ENCODE data around the gene NKX2-1. TPM values are rescaled to one million over a fixed set of nuclear protein-coding genes. Genes with fewer than 3 reads are reported as not detected.
A peak's percentile ranks its signal among the peaks of the same experiment; 100 is the strongest.

Gene NKX2-1
- total RNA-seq, 2 donors from 2014 or later: not detected

- H3K4me3 ChIP-seq: no peak overlapping the region
- no peak overlapping the region for H3K27ac ChIP-seq
- ATAC-seq (ENCODE audit: insufficient number of reproducible peaks, low FRiP score, low read depth) (no peak), DNase-seq (ENCODE audit: low spot score) (no peak)
- TF ChIP-seq CTCF (IDR thresholded peaks at IDR 0.05): peak; percentile 39
- H3K27me3 ChIP-seq (replicated peaks; ENCODE audit: insufficient read depth): peaks cover 22% of the 10 kb centered on the region
- peaks cover 14 to 37% of the 10 kb centered on the region in 2 donors for H3K4me1 ChIP-seq (ENCODE audit: control insufficient read depth in 1 of 2, low read depth in 2 of 2)
- H3K9me3 ChIP-seq: no peaks in the 10 kb centered on the region
- H3K36me3 ChIP-seq: no peaks in the 10 kb centered on the region
Observed at GRCh38 chr14:36524874-36525745, 5.1 kb upstream of the NKX2-1 start.

- H3K4me3 ChIP-seq: no peak overlapping the region
- no peak for TF ChIP-seq CTCF (IDR thresholded peaks at IDR 0.05)
- H3K27me3 ChIP-seq (replicated peaks; ENCODE audit: insufficient read depth): peaks cover 22% of the 10 kb centered on the region
- DNase-seq (ENCODE audit: low spot score): no peak
- peaks cover 20 to 45% of the 10 kb centered on the region in 2 donors for H3K4me1 ChIP-seq (ENCODE audit: control insufficient read depth in 1 of 2, low read depth in 2 of 2)
- H3K27ac ChIP-seq: no peak overlapping the region
- H3K36me3 ChIP-seq: no peaks in the 10 kb centered on the region
- no peak for ATAC-seq (ENCODE audit: insufficient number of reproducible peaks, low FRiP score, low read depth)
- no peaks in the 10 kb centered on the region for H3K9me3 ChIP-seq
Observed at GRCh38 chr14:36524220-36524837, 4.3 kb upstream of the NKX2-1 start.

GRCh38 chr14:36522972-36523715 is 3.1 kb upstream of the NKX2-1 start:
- H3K4me3 ChIP-seq: no peak overlapping the region
- peaks cover 29% of the 10 kb centered on the region for H3K27me3 ChIP-seq (replicated peaks; ENCODE audit: insufficient read depth)
- peaks cover 24 to 56% of the 10 kb centered on the region in 2 donors for H3K4me1 ChIP-seq (ENCODE audit: control insufficient read depth in 1 of 2, low read depth in 2 of 2)
- no peaks in the 10 kb centered on the region for H3K36me3 ChIP-seq
- H3K9me3 ChIP-seq: no peaks in the 10 kb centered on the region
- no peak for TF ChIP-seq CTCF (IDR thresholded peaks at IDR 0.05)
- H3K27ac ChIP-seq: peak overlapping the region in 1 of 2 donors; percentile 8
- DNase-seq (ENCODE audit: low spot score): no peak
- ATAC-seq (ENCODE audit: insufficient number of reproducible peaks, low FRiP score, low read depth): no peak

- no peak for TF ChIP-seq CTCF (IDR thresholded peaks at IDR 0.05)
- H3K27me3 ChIP-seq (replicated peaks; ENCODE audit: insufficient read depth): peaks cover 29% of the 10 kb centered on the region
- H3K27ac ChIP-seq: peak overlapping the region in 1 of 2 donors; percentile 8
- no peaks in the 10 kb centered on the region for H3K9me3 ChIP-seq
- ATAC-seq (ENCODE audit: insufficient number of reproducible peaks, low FRiP score, low read depth): no peak
- no peak overlapping the region for H3K4me3 ChIP-seq
- no peak for DNase-seq (ENCODE audit: low spot score)
- H3K36me3 ChIP-seq: no peaks in the 10 kb centered on the region
- H3K4me1 ChIP-seq (ENCODE audit: control insufficient read depth in 1 of 2, low read depth in 2 of 2): peaks cover 24 to 60% of the 10 kb centered on the region in 2 donors
Observed at GRCh38 chr14:36522347-36522971, 2.4 kb upstream of the NKX2-1 start.

Measured in thoracic aorta (tissue), 2 donors.